Adrenal gland (tissue), 5 donors: ENCODE measurements around the gene KMT2D.

ENCODE experiments used
- CTCF ChIP-seq, 6 experiments: fragments of 450-650 bp in 4 of 6; fragments of 200-600 bp in 2 of 6; sonication (generic) in 1 of 6; IDR thresholded peaks; 1 replicate in 5 of 6; 2 replicates in 1 of 6; pipeline versions ENCODE4 v1.5.1 to v1.8.0; 2016 to 2021; ENCODE audit warnings: antibody characterized with exemption in 6 of 6, mild to moderate bottlenecking in 2 of 6, moderate library complexity in 1 of 6
- POLR2A ChIP-seq, 2 donors: fragments of 450-650 bp; IDR thresholded peaks; one replicate each; pipeline ENCODE4 v1.6.1; 2017; ENCODE audit warnings: antibody characterized with exemption in 2 of 2, mild to moderate bottlenecking in 2 of 2, moderate library complexity in 1 of 2
- donor health status: DM: no; HTN: no; CAD: no.

- TF ChIP-seq CTCF (IDR thresholded peaks at IDR 0.05) (no peak), POLR2A (IDR thresholded peaks at IDR 0.05) (no peak)
These were observed 5.5 kb downstream of the KMT2D start for GRCh38 chr12:49055092-49055491.
